Stimulated activated memory B cell treated with anti-CD40 and anti-IgM and Interleukin-4, amounts not matched to agents 10 μg/mL and 1 μg/mL and 100 μg/mL, for 72 hours (primary cell): ENCODE data around the gene HOXD11.

Experiments used
- ATAC-seq: fragments of 150-1000 bp; cut with Tn5 transposase; 2 replicates; pipeline ENCODE4 v1.10.0; 2021
- H3K27ac Mint-ChIP-seq: one replicate; pipeline ENCODE4 v1.8.0; 2022; ENCODE audit warnings: mild to moderate bottlenecking, mixed read lengths
- H3K27me3 Mint-ChIP-seq: one replicate; pipeline ENCODE4 v1.8.0; 2022; ENCODE audit warnings: mixed read lengths
- H3K36me3 Mint-ChIP-seq: one replicate; pipeline ENCODE4 v1.8.0; 2022; ENCODE audit warnings: mixed read lengths
- H3K4me1 Mint-ChIP-seq: one replicate; pipeline ENCODE4 v1.8.0; 2022; ENCODE audit warnings: mixed read lengths
- H3K4me3 Mint-ChIP-seq: one replicate; pipeline ENCODE4 v1.8.0; 2022; ENCODE audit warnings: mild to moderate bottlenecking, moderate library complexity, mixed read lengths
- H3K9me3 Mint-ChIP-seq: one replicate; pipeline ENCODE4 v1.8.0; 2022; ENCODE audit warnings: mixed read lengths

Gene HOXD11

GRCh38 chr2:176126929-176127773 lies 20.1 kb downstream of the HOXD11 start:
- no peaks in the 10 kb centered on the region for H3K9me3 Mint-ChIP-seq
- no peaks in the 10 kb centered on the region for H3K36me3 Mint-ChIP-seq
- H3K4me3 Mint-ChIP-seq, result no peak overlapping the region
- peaks cover 75% of the 10 kb centered on the region for H3K27me3 Mint-ChIP-seq
- H3K27ac Mint-ChIP-seq, result no peak overlapping the region
- peaks cover 15% of the 10 kb centered on the region for H3K4me1 Mint-ChIP-seq
- no peak for ATAC-seq

- no peak overlapping the region for H3K27ac Mint-ChIP-seq
Observed at GRCh38 chr2:176127774-176128072, 20.6 kb downstream of the HOXD11 start.

GRCh38 chr2:176128172-176128981 lies 21.3 kb downstream of the HOXD11 start:
- H3K36me3 Mint-ChIP-seq, result no peaks in the 10 kb centered on the region

More at GRCh38 chr2:176127774-176128072, 20.6 kb downstream of the HOXD11 start:
- no peak for ATAC-seq
- H3K4me3 Mint-ChIP-seq, result no peak overlapping the region
- H3K36me3 Mint-ChIP-seq, result no peaks in the 10 kb centered on the region
- H3K9me3 Mint-ChIP-seq, result no peaks in the 10 kb centered on the region
- H3K4me1 Mint-ChIP-seq, result peaks cover 20% of the 10 kb centered on the region
- H3K27me3 Mint-ChIP-seq, result peaks cover 81% of the 10 kb centered on the region

GRCh38 chr2:176128982-176129796 lies 22.1 kb downstream of the HOXD11 start, which contains the start of gene HOXD8:
Gene HOXD8 (plus strand): TSS chr2:176129705. CDS start chr2:176130367, 662 bp downstream.
- Mint-ChIP-seq H3K27ac (no peak within 1 kb of the TSS), H3K27me3 (peaks cover 87% of the 10 kb centered on the region), H3K4me1 (peaks cover 20% of the 10 kb centered on the region), H3K4me3 (no peak within 1 kb of the TSS), H3K9me3 (no peaks in the 10 kb centered on the region), H3K36me3 (no peaks in the 10 kb centered on the region)
- no peak for ATAC-seq

More at GRCh38 chr2:176128172-176128981, 21.3 kb downstream of the HOXD11 start:
- Mint-ChIP-seq H3K9me3 (no peaks in the 10 kb centered on the region), H3K4me3 (no peak overlapping the region), H3K27ac (no peak overlapping the region), H3K4me1 (peaks cover 20% of the 10 kb centered on the region), H3K27me3 (peaks cover 87% of the 10 kb centered on the region)
- no peak for ATAC-seq

GRCh38 chr2:176129813-176130146 lies 22.7 kb downstream of the HOXD11 start:
- no peak overlapping the region for H3K4me3 Mint-ChIP-seq
- no peak overlapping the region for H3K27ac Mint-ChIP-seq
- ATAC-seq, result no peak
- H3K9me3 Mint-ChIP-seq, result no peaks in the 10 kb centered on the region
- H3K27me3 Mint-ChIP-seq, result peaks cover 83% of the 10 kb centered on the region
- H3K36me3 Mint-ChIP-seq, result no peaks in the 10 kb centered on the region
- H3K4me1 Mint-ChIP-seq, result peaks cover 20% of the 10 kb centered on the region

- Mint-ChIP-seq H3K4me1 (peaks cover 20% of the 10 kb centered on the region), H3K9me3 (no peaks in the 10 kb centered on the region), H3K27me3 (peaks cover 82% of the 10 kb centered on the region), H3K4me3 (no peak overlapping the region), H3K27ac (no peak overlapping the region), H3K36me3 (peaks cover under 1% of the 10 kb centered on the region)
- no peak for ATAC-seq
Observed at GRCh38 chr2:176130147-176130956, 23.3 kb downstream of the HOXD11 start.

GRCh38 chr2:176130957-176131847 lies 24.1 kb downstream of the HOXD11 start:
- H3K9me3 Mint-ChIP-seq, result peaks cover 5% of the 10 kb centered on the region
- H3K4me3 Mint-ChIP-seq, result peak overlapping the region; percentile 43
- no peak overlapping the region for H3K27ac Mint-ChIP-seq
- no peak for ATAC-seq
- peaks cover 82% of the 10 kb centered on the region for H3K27me3 Mint-ChIP-seq
- peaks cover 7% of the 10 kb centered on the region for H3K36me3 Mint-ChIP-seq
- peaks cover 28% of the 10 kb centered on the region for H3K4me1 Mint-ChIP-seq

- peaks cover 5% of the 10 kb centered on the region for H3K9me3 Mint-ChIP-seq
- H3K27me3 Mint-ChIP-seq, result peaks cover 78% of the 10 kb centered on the region
- H3K27ac Mint-ChIP-seq, result no peak overlapping the region
- peaks cover 7% of the 10 kb centered on the region for H3K36me3 Mint-ChIP-seq
- peaks cover 28% of the 10 kb centered on the region for H3K4me1 Mint-ChIP-seq
- no peak overlapping the region for H3K4me3 Mint-ChIP-seq
- no peak for ATAC-seq
Observed at GRCh38 chr2:176131848-176132158, 24.7 kb downstream of the HOXD11 start.

- H3K4me3 Mint-ChIP-seq, result peak overlapping the region; percentile 64
- H3K36me3 Mint-ChIP-seq, result peaks cover 7% of the 10 kb centered on the region
- H3K4me1 Mint-ChIP-seq, result peaks cover 28% of the 10 kb centered on the region
- peaks cover 78% of the 10 kb centered on the region for H3K27me3 Mint-ChIP-seq
- no peak overlapping the region for H3K27ac Mint-ChIP-seq
- no peak for ATAC-seq
- peaks cover 5% of the 10 kb centered on the region for H3K9me3 Mint-ChIP-seq
Observed at GRCh38 chr2:176132205-176133171, 25.4 kb downstream of the HOXD11 start.

- Mint-ChIP-seq H3K4me1 (peaks cover 24% of the 10 kb centered on the region), H3K36me3 (peaks cover 7% of the 10 kb centered on the region), H3K27me3 (peaks cover 78% of the 10 kb centered on the region), H3K9me3 (peaks cover 6% of the 10 kb centered on the region), H3K4me3 (no peak overlapping the region), H3K27ac (no peak overlapping the region)
- no peak for ATAC-seq
Observed at GRCh38 chr2:176133389-176133788, 26.3 kb downstream of the HOXD11 start.

- Mint-ChIP-seq H3K4me1 (peaks cover 25% of the 10 kb centered on the region), H3K9me3 (peaks cover 8% of the 10 kb centered on the region), H3K27ac (no peak overlapping the region), H3K36me3 (peaks cover 7% of the 10 kb centered on the region), H3K4me3 (no peak overlapping the region), H3K27me3 (peaks cover 78% of the 10 kb centered on the region)
- no peak for ATAC-seq
Observed at GRCh38 chr2:176134035-176134434, 27.0 kb downstream of the HOXD11 start.

- ATAC-seq, result no peak
- peaks cover 7% of the 10 kb centered on the region for H3K36me3 Mint-ChIP-seq
- no peak overlapping the region for H3K4me3 Mint-ChIP-seq
- peaks cover 83% of the 10 kb centered on the region for H3K27me3 Mint-ChIP-seq
- no peak overlapping the region for H3K27ac Mint-ChIP-seq
- H3K9me3 Mint-ChIP-seq, result peaks cover 8% of the 10 kb centered on the region
- H3K4me1 Mint-ChIP-seq, result peaks cover 24% of the 10 kb centered on the region
Observed at GRCh38 chr2:176135035-176135440, 28.0 kb downstream of the HOXD11 start.
